ENCODE measurements around the gene OGT.
A peak's percentile ranks its signal among the peaks of the same experiment; 100 is the strongest.
"Not testable (repeated sequence)": the region's sequence is repeated elsewhere in the genome, so short reads cannot be mapped to it uniquely, and the experiment has no call there.

Gene OGT

DNA sequence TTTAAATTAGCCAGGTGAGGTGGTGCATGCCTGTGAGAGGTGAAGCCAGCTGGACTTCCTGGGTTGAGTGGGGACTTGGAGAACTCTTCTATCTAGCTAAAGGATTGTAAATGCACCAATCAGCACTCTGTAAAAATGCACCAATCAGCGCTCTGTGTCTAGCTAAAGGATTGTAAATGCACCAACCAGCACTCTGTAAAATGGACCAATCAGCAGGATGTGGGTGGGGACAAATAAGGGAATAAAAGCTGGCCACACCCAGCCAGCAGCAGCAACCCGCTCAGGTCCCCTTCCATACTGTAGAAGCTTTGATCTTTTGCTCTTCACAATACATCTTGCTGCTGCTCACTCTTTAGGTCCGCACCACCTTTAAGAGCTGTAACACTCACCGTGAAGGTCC lies 19.2 kb upstream of the OGT start:
- H3K36me3 ChIP-seq (ENCODE audit: control insufficient read depth, insufficient read depth, low read length); H3K4me3 ChIP-seq (ENCODE audit: extremely low read depth, insufficient read depth, low read length, poor library complexity, severe bottlenecking); H3K27ac ChIP-seq (ENCODE audit: low read depth, low read length, severe bottlenecking); H3K4me1 ChIP-seq (ENCODE audit: control insufficient read depth, insufficient read depth, low read length, poor library complexity, severe bottlenecking); H3K9me3 ChIP-seq (ENCODE audit: control insufficient read depth, low read length): not testable (repeated sequence)
- WGBS, 2 experiments (ENCODE audit: insufficient coverage in 2 of 2) = 100% methylated on average over 2 to 3 of the region's 4 CpGs

DNA sequence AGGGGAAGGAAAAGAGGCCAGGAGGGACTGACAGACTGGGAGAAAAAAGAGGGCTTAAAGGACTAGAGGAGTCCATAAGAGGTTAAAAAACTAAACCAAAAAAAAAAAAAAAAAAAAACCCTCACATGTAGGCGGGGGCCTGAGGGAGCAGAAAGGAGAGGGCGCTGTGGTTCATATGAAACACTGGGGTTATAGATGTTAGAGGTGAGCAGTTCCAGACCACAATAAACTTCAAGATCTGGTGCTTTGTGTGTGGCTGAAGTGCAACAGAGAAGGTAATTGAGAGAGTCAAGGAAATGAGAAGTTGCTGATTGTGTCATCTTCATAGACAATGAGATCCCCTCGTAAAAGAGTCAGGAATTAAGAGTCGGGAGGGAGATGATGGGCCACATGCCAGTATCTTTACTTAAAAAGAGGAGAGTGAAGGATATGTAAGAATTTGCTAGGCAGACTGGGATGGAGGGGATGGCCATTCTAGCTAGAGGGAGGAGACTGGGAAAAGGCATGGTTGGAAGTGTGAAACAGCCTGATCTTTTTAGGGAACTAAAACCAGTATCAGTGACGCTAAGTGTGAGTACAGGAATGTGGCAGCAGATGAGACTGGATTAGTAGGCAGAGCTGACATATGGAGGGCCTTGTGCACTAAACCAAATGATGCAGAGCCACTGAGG lies 18.4 kb upstream of the OGT start:
- Histone ChIP-seq H3K4me3 (ENCODE audit: extremely low read depth, insufficient read depth, low read length, poor library complexity, severe bottlenecking) (no peak overlapping the region), H3K27ac (ENCODE audit: low read depth, low read length, severe bottlenecking) (no peak overlapping the region), H3K9me3 (ENCODE audit: control insufficient read depth, low read length) (no peaks in the 10 kb centered on the region), H3K36me3 (ENCODE audit: control insufficient read depth, insufficient read depth, low read length) (no peaks in the 10 kb centered on the region), H3K4me1 (ENCODE audit: control insufficient read depth, insufficient read depth, low read length, poor library complexity, severe bottlenecking) (no peaks in the 10 kb centered on the region)
- 63 to 70% methylated on average over 3 of the region's 5 CpGs for WGBS, 2 experiments (ENCODE audit: insufficient coverage in 2 of 2)

DNA sequence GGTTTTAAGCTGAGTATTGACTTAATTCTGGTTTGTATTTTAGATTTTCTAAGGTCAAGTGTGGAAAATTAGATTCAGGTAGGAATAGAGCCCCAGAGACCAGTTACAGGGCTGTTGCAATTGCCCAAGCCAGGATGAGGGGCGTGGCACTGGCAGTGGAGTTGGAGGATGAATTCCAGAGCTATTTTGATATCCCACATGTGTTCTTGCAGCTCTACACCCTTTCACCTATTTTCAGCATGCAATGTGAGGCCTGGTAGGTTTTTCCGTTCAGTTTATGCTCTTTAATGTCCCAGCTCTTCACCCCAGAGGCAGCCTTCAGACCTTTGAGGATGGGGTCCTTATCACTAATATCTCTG lies 17.9 kb upstream of the OGT start:
- no peaks in the 10 kb centered on the region for H3K4me1 ChIP-seq (ENCODE audit: control insufficient read depth, insufficient read depth, low read length, poor library complexity, severe bottlenecking)
- no peaks in the 10 kb centered on the region for H3K9me3 ChIP-seq (ENCODE audit: control insufficient read depth, low read length)
- H3K27ac ChIP-seq (ENCODE audit: low read depth, low read length, severe bottlenecking) = no peak overlapping the region
- 100% methylated on average over 1 of the region's 2 CpGs; no CpG with 5 or more reads in 1 of the 2 experiments for WGBS, 2 experiments (ENCODE audit: insufficient coverage in 2 of 2)
- no peak overlapping the region for H3K4me3 ChIP-seq (ENCODE audit: extremely low read depth, insufficient read depth, low read length, poor library complexity, severe bottlenecking)
- no peaks in the 10 kb centered on the region for H3K36me3 ChIP-seq (ENCODE audit: control insufficient read depth, insufficient read depth, low read length)

DNA sequence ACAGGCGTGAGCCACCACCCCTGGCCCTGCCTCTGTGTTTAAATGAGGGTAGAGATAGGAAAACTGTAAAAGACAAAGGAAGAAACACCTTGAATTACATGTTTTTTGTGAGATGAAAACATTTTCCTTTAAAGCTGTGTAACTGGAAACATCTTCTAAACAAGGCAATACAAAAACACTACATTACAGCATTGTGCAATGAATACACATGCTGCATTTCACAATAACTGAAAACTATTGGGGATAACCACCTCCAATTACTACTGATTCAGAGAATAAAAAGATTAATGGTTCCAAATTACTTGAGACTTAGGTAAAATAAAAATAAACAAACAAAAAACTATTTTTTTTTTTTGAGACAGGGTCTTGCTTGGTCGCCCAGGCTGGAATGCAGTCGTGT lies 7.6 kb upstream of the OGT start:
- WGBS, 2 experiments (ENCODE audit: insufficient coverage in 2 of 2) = 100% methylated on average over 2 of the region's 3 CpGs; no CpG with 5 or more reads in 1 of the 2 experiments
- no peak overlapping the region for H3K4me3 ChIP-seq (ENCODE audit: extremely low read depth, insufficient read depth, low read length, poor library complexity, severe bottlenecking)

DNA sequence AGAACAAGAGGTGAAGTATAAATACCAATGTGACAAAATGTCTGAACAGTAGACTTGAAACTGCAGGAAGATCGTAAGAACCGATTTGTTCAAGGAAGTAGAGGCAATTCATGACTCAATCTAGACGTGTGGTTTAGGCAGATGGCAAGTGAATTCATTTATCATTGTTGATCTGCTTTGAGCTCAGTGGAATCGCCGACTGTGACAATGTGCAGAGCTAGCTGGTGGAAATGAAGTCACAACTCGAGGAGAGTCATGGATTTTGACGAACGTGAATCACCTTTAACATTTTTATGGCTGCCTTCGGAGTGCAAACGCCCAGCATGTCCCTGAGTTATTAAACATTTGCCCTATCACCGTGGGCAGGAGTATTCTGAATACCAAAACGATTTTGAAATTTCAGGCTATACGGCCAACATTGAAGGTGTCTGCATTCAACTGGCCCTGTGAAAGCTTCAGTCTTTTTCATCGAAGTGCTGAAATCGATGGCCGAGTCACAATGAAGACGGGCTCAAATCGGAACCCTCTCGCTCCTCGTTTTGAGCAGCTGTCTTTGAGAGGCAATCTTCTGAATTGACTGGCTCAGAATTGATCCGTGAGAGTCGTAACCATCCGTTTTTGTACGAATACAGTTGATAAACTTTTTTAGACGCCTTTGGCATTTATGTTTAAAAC lies 689 bp upstream of the OGT start:
- Histone ChIP-seq H3K4me3 (ENCODE audit: extremely low read depth, insufficient read depth, low read length, poor library complexity, severe bottlenecking) (peak overlapping the region; percentile 72), H3K9me3 (ENCODE audit: control insufficient read depth, low read length) (no peaks in the 10 kb centered on the region), H3K4me1 (ENCODE audit: control insufficient read depth, insufficient read depth, low read length, poor library complexity, severe bottlenecking) (no peaks in the 10 kb centered on the region), H3K36me3 (ENCODE audit: control insufficient read depth, insufficient read depth, low read length) (peaks cover 3% of the 10 kb centered on the region), H3K27ac (ENCODE audit: low read depth, low read length, severe bottlenecking) (peak overlapping the region; percentile 86)
- 11 to 13% methylated on average over 18 of the region's 25 CpGs for WGBS, 2 experiments (ENCODE audit: insufficient coverage in 2 of 2)

More for the DNA sequence above, 7.6 kb upstream of the OGT start:
- H3K36me3 ChIP-seq (ENCODE audit: control insufficient read depth, insufficient read depth, low read length) = no peaks in the 10 kb centered on the region
- H3K9me3 ChIP-seq (ENCODE audit: control insufficient read depth, low read length) = no peaks in the 10 kb centered on the region
- no peak overlapping the region for H3K27ac ChIP-seq (ENCODE audit: low read depth, low read length, severe bottlenecking)
- no peaks in the 10 kb centered on the region for H3K4me1 ChIP-seq (ENCODE audit: control insufficient read depth, insufficient read depth, low read length, poor library complexity, severe bottlenecking)

DNA sequence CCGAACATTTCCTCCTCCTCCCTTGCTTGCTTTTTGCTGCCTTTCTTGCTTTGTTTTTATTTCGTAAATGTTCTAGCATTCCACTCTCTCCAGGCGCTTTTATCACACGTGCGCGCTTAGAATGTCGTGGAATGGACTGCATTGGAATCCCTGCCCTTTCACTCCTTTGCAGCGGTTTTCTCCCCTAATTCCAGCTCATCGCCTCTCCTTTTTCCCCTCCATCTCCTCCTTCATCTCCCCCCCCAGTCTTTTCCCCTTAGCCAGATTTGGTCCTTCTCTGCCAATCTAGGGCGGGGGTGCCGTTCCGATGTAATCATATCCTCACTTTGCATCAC lies 579 bp downstream of the OGT start:
- WGBS, 2 experiments (ENCODE audit: insufficient coverage in 2 of 2) = 0% methylated on average over 9 to 11 of the region's 12 CpGs
- H3K36me3 ChIP-seq (ENCODE audit: control insufficient read depth, insufficient read depth, low read length) = peaks cover 9% of the 10 kb centered on the region
- no peaks in the 10 kb centered on the region for H3K4me1 ChIP-seq (ENCODE audit: control insufficient read depth, insufficient read depth, low read length, poor library complexity, severe bottlenecking)
- peak overlapping the region; percentile 69 for H3K27ac ChIP-seq (ENCODE audit: low read depth, low read length, severe bottlenecking)
- H3K9me3 ChIP-seq (ENCODE audit: control insufficient read depth, low read length) = no peaks in the 10 kb centered on the region
- peak overlapping the region; percentile 72 for H3K4me3 ChIP-seq (ENCODE audit: extremely low read depth, insufficient read depth, low read length, poor library complexity, severe bottlenecking)

DNA sequence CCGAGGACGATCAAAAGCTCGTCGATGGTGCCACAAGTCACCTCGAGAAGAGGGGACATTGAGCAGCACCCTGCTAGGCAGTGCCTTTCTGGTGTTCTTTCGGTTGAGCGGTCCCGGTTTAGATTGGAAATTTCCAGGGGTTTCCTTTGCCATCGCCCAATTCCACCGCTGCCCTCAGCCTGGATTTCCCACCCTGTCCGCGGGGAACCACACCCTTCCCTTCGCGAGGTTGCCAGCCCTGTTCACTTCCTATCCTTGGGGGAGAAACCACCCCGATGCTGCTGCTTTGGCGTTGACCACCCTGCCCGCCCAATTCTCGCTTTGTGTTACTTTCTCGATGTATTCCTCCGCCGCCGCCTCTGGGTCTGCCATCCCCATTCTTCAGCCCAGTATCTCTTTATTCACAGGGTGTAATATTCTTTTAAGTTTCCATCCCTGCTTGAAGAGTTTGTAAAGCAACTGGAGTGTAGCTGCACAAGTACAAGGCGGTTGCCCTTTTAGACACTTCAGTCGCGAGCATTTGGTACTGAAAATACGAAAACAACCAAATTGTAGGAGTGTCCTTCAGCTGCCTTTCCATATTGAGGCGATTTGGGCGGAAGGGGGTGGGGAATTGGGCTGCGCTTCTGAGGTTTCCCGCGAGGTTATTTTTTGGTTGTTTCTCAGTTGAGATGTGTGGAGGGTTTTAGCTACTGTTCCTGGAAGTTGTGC lies 1.1 kb downstream of the OGT start:
- WGBS, 2 experiments (ENCODE audit: insufficient coverage in 2 of 2) = 0% methylated on average over 5 to 11 of the region's 31 CpGs
- Histone ChIP-seq H3K4me3 (ENCODE audit: extremely low read depth, insufficient read depth, low read length, poor library complexity, severe bottlenecking) (peak overlapping the region; percentile 72), H3K27ac (ENCODE audit: low read depth, low read length, severe bottlenecking) (peak overlapping the region; percentile 69), H3K9me3 (ENCODE audit: control insufficient read depth, low read length) (no peaks in the 10 kb centered on the region), H3K4me1 (ENCODE audit: control insufficient read depth, insufficient read depth, low read length, poor library complexity, severe bottlenecking) (no peaks in the 10 kb centered on the region), H3K36me3 (ENCODE audit: control insufficient read depth, insufficient read depth, low read length) (peaks cover 12% of the 10 kb centered on the region)

DNA sequence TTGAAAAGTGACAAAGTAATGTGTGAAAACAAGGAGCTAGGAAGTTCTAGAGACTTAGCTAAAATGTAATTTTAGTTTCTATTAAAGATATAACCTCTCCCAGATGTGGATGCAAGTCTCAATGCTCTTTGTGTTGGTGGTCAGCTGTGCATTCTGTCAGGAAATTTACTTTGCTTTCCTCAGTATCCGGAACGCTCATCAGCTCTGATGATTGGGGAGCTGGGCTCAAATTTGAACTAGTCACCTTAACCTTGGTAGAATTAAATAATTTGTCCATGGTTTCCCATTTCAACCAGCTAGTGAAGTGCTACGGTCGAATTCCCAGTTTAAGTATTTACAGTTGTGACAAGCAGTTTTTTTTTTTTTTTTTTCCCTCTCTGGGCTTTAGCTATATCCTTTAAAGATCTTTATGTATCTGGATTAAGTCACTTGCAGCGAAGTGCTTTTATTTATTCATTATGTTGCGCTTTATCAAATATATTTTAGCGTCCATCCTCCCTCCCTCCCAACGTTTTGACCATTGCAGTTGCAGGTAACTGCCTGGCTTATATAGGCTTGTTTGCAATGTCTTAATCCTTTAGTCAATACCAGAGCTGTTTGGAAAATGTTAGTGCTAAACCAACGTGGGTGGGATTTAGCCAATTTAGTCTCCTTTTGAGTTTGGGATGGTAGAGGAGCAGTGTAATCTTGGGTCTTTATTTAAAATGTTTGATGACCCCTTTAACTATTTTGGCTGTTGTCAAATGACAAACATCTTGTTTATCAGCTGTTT lies 2.1 kb downstream of the OGT start:
- no CpG with 5 or more reads among the region's 9 CpGs for WGBS, 2 experiments (ENCODE audit: insufficient coverage in 2 of 2)
- no peak overlapping the region for H3K27ac ChIP-seq (ENCODE audit: low read depth, low read length, severe bottlenecking)
- H3K4me1 ChIP-seq (ENCODE audit: control insufficient read depth, insufficient read depth, low read length, poor library complexity, severe bottlenecking) = peaks cover 2% of the 10 kb centered on the region
- H3K36me3 ChIP-seq (ENCODE audit: control insufficient read depth, insufficient read depth, low read length) = peaks cover 12% of the 10 kb centered on the region
- peak overlapping the region; percentile 72 for H3K4me3 ChIP-seq (ENCODE audit: extremely low read depth, insufficient read depth, low read length, poor library complexity, severe bottlenecking)
- H3K9me3 ChIP-seq (ENCODE audit: control insufficient read depth, low read length) = no peaks in the 10 kb centered on the region

DNA sequence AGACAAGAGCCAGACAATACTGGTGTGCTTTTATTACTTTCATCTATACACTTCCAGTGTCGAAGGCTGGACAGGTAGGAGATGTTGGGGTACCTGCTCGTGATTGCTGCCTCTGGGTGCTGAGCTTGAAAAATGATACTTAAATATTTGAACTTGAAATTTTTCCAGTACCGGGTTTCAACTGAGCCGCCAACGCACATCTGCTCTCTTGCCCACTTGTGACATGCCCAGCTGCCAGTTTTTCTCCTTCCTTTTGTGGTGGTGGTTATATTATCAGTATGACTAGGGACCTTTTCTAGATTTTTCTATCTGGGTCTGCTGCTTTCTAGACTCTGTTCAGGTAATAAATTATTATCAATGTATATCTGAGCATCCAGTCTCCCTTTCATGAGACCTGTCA lies 3.4 kb downstream of the OGT start:
- peaks cover 2% of the 10 kb centered on the region for H3K4me1 ChIP-seq (ENCODE audit: control insufficient read depth, insufficient read depth, low read length, poor library complexity, severe bottlenecking)
- no peaks in the 10 kb centered on the region for H3K9me3 ChIP-seq (ENCODE audit: control insufficient read depth, low read length)
- H3K4me3 ChIP-seq (ENCODE audit: extremely low read depth, insufficient read depth, low read length, poor library complexity, severe bottlenecking) = no peak overlapping the region
- WGBS, 2 experiments (ENCODE audit: insufficient coverage in 2 of 2) = 100% methylated on average over 1 of the region's 5 CpGs; no CpG with 5 or more reads in 1 of the 2 experiments
- no peak overlapping the region for H3K27ac ChIP-seq (ENCODE audit: low read depth, low read length, severe bottlenecking)
- peaks cover 19% of the 10 kb centered on the region for H3K36me3 ChIP-seq (ENCODE audit: control insufficient read depth, insufficient read depth, low read length)

DNA sequence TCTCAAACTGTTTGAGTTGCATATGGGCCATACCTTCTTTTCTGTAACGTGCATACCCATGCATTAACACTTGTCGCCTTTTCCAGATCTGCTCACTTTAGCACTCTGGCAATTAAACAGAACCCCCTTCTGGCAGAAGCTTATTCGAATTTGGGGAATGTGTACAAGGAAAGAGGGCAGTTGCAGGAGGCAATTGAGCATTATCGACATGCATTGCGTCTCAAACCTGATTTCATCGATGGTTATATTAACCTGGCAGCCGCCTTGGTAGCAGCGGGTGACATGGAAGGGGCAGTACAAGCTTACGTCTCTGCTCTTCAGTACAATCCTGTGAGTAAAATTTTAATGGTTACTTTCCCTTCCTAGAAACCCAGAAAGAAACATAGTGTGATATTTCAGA lies 4.8 kb downstream of the OGT start:
- H3K4me1 ChIP-seq (ENCODE audit: control insufficient read depth, insufficient read depth, low read length, poor library complexity, severe bottlenecking) = peaks cover 2% of the 10 kb centered on the region
- 92 to 100% methylated on average over 1 to 2 of the region's 9 CpGs for WGBS, 2 experiments (ENCODE audit: insufficient coverage in 2 of 2)
- H3K27ac ChIP-seq (ENCODE audit: low read depth, low read length, severe bottlenecking) = no peak overlapping the region
- H3K9me3 ChIP-seq (ENCODE audit: control insufficient read depth, low read length) = no peaks in the 10 kb centered on the region
- no peak overlapping the region for H3K4me3 ChIP-seq (ENCODE audit: extremely low read depth, insufficient read depth, low read length, poor library complexity, severe bottlenecking)
- peaks cover 23% of the 10 kb centered on the region for H3K36me3 ChIP-seq (ENCODE audit: control insufficient read depth, insufficient read depth, low read length)

Data from mesodermal cell (in vitro differentiated cells).